HepG2 (cell line): ENCODE data around the gene PRR12. TPM values are rescaled to one million over a fixed set of nuclear protein-coding genes. Genes with fewer than 3 reads are reported as not detected.

Experiments used
- CCDC6 ChIP-seq: sonication (generic); formaldehyde crosslinking; IDR thresholded peaks from 2 replicates; pipeline ENCODE4 v1.8.1; 2022; ENCODE audit warnings: mild to moderate bottlenecking, missing genetic modification reagents, moderate library complexity
- EED ChIP-seq: sonication (generic); formaldehyde crosslinking; IDR thresholded peaks from 2 replicates; pipeline ENCODE4 v1.5.0; 2020; ENCODE audit warnings: mild to moderate bottlenecking, missing genetic modification reagents
- FOXM1 ChIP-seq: sonication (generic); formaldehyde crosslinking; IDR thresholded peaks from 2 replicates; pipeline ENCODE4 v1.5.0; 2020; ENCODE audit warnings: missing genetic modification reagents
- KAT2B ChIP-seq: fragments of 150-350 bp; IDR thresholded peaks from 2 replicates; pipeline ENCODE4 v1.6.1; 2014; ENCODE audit warnings: low read depth, low read length, borderline replicate concordance
- KLF9 ChIP-seq: IDR thresholded peaks from 2 replicates; pipeline ENCODE4 v1.6.1; 2016; ENCODE audit warnings: low read depth
- NFYB ChIP-seq: sonication (generic); formaldehyde crosslinking; IDR thresholded peaks from 2 replicates; pipeline ENCODE4 v1.4.0; 2020; ENCODE audit warnings: missing genetic modification reagents
- REPIN1 ChIP-seq: sonication (generic); formaldehyde crosslinking; IDR thresholded peaks from 2 replicates; pipeline ENCODE4 v1.8.0; 2022; ENCODE audit warnings: missing genetic modification reagents, low read depth, mild to moderate bottlenecking, borderline replicate concordance
- SP5 ChIP-seq: IDR thresholded peaks from 2 replicates; pipeline ENCODE4 v1.6.1; 2016; ENCODE audit warnings: low read depth, borderline replicate concordance
- TBX3 ChIP-seq: fragments of 450-650 bp; IDR thresholded peaks from 2 replicates; pipeline ENCODE4 v1.6.1; 2017; ENCODE audit warnings: antibody characterized with exemption, mild to moderate bottlenecking, inconsistent platforms, borderline replicate concordance
- XRCC5 ChIP-seq: fragments of 200-400 bp; formaldehyde crosslinking; optimal IDR thresholded peaks from 2 replicates; pipeline ENCODE3; 2017; ENCODE audit warnings: mild to moderate bottlenecking, low read length
- ZBTB42 ChIP-seq: sonication (generic); formaldehyde crosslinking; IDR thresholded peaks from 2 replicates; pipeline ENCODE4 v1.5.0; 2020; ENCODE audit warnings: mild to moderate bottlenecking, missing genetic modification reagents
- ZNF234 ChIP-seq: sonication (generic); formaldehyde crosslinking; conservative IDR thresholded peaks from 2 replicates; pipeline ENCODE4 v1.5.1; 2020; ENCODE audit warnings: mild to moderate bottlenecking, missing genetic modification reagents
- ZNF292 ChIP-seq: sonication (generic); formaldehyde crosslinking; IDR thresholded peaks from 2 replicates; pipeline ENCODE4 v1.8.1; 2022; ENCODE audit warnings: mild to moderate bottlenecking, low read depth, missing genetic modification reagents, borderline replicate concordance
- ZNF749 ChIP-seq: sonication (generic); formaldehyde crosslinking; IDR thresholded peaks from 2 replicates; pipeline ENCODE4 v1.8.0; 2022; ENCODE audit warnings: mild to moderate bottlenecking, missing genetic modification reagents, moderate library complexity, borderline replicate concordance
- polyA plus RNA-seq, 8 experiments: library from polyadenylated mRNA; depleted of rRNA in 3 of 8; stranded (reverse) in 7 of 8; unstranded in 1 of 8; fragments of >200 nt; fragmentation: Illumina TruSeq in 4 of 8; extraction: Trizol in 4 of 8; gene quantifications; 2 replicates each; pipeline versions ENCODE4 v1.2.1 to v1.2.3, GENCODE V29; 2011 to 2016; ENCODE audit warnings: low read depth in 4 of 8, missing spikeins in 1 of 8, mixed read lengths in 1 of 8; ENCODE audit not compliant: insufficient read depth in 1 of 8
- total RNA-seq, 5 experiments: library from RNA; depleted of rRNA; stranded (reverse); fragments of >200 nt; fragmentation: Illumina TruSeq; extraction: Trizol; gene quantifications; 2 replicates each; pipeline ENCODE4 v1.2.3, GENCODE V29; 2016; ENCODE audit warnings: low read depth in 1 of 5
- TF ChIP-seq, protein P1 (sequence below): sonication (generic); formaldehyde crosslinking; IDR thresholded peaks from 2 replicates; pipeline ENCODE4 v1.4.0; 2020; ENCODE audit warnings: missing genetic modification reagents
- TF ChIP-seq, protein P2 (sequence below), 2 experiments: sonication (generic) in 1 of 2; formaldehyde crosslinking in 1 of 2; IDR thresholded peaks; 2 replicates each; pipeline versions ENCODE4 v1.4.0 to v1.6.1; 2016 to 2020; ENCODE audit warnings: borderline replicate concordance in 1 of 2, low read depth in 1 of 2, mild to moderate bottlenecking in 1 of 2, missing genetic modification reagents in 1 of 2
- TF ChIP-seq, protein P3 (sequence below): sonication (generic); formaldehyde crosslinking; IDR thresholded peaks from 2 replicates; pipeline ENCODE4 v1.5.0; 2020; ENCODE audit warnings: missing genetic modification reagents, mild to moderate bottlenecking, borderline replicate concordance

The PRR12 gene
- total and polyA plus RNA-seq, 2 of the 13 experiments (the other 11 are each of a cell fraction or from before 2014, with no cell fraction given), result 0.62 to 1.5 TPM

DNA sequence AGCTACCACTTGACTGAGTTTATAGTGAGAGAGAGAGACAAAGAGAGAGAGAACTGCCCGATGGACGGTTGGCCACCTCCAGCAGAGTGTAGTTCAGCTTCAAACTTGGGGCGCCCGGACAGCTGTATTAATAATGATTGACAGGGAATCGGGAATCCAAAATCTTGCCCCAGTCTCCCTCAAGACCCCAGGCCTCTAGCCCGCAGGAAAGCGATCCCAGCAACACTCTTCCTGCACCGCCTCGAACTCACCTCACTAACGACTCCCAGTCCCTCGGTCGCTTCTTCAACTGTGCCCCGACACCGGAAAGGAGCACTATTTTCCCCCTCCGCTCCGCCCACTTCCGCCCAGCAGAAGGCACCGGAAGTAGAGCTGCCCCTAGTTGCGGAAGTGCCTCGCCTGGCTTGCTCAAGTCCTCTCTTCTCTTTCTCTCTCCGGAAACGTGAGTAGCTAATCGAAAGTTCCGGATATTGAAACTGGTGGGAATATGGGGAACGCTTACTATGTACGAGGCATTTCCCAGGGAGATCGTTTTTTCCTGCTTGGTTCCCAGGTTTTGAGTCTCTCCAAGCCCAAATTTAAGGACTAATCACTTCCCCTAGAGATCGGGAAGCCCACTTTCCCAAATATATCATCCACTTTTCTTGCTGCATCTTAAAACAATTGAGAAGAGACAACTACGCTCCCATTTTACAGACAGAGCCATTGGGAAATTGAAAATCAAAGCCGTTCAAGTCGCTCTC is 10.5 kb upstream of the PRR12 start, which contains the start of gene NOSIP (continued):
- TF ChIP-seq, protein P1, sequence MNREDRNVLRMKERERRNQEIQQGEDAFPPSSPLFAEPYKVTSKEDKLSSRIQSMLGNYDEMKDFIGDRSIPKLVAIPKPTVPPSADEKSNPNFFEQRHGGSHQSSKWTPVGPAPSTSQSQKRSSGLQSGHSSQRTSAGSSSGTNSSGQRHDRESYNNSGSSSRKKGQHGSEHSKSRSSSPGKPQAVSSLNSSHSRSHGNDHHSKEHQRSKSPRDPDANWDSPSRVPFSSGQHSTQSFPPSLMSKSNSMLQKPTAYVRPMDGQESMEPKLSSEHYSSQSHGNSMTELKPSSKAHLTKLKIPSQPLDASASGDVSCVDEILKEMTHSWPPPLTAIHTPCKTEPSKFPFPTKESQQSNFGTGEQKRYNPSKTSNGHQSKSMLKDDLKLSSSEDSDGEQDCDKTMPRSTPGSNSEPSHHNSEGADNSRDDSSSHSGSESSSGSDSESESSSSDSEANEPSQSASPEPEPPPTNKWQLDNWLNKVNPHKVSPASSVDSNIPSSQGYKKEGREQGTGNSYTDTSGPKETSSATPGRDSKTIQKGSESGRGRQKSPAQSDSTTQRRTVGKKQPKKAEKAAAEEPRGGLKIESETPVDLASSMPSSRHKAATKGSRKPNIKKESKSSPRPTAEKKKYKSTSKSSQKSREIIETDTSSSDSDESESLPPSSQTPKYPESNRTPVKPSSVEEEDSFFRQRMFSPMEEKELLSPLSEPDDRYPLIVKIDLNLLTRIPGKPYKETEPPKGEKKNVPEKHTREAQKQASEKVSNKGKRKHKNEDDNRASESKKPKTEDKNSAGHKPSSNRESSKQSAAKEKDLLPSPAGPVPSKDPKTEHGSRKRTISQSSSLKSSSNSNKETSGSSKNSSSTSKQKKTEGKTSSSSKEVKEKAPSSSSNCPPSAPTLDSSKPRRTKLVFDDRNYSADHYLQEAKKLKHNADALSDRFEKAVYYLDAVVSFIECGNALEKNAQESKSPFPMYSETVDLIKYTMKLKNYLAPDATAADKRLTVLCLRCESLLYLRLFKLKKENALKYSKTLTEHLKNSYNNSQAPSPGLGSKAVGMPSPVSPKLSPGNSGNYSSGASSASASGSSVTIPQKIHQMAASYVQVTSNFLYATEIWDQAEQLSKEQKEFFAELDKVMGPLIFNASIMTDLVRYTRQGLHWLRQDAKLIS (CRISPR knock-in tag), result 0 out of 2 replicates have a peak, but pooled peaks have one; percentile 59
- TF ChIP-seq NFYB (CRISPR knock-in tag) (no peak), EED (CRISPR knock-in tag) (no peak), ZNF292 (CRISPR knock-in tag) (no peak), ZNF749 (CRISPR knock-in tag) (no peak), ZBTB42 (CRISPR knock-in tag) (no peak), XRCC5 (peak; percentile 98), REPIN1 (CRISPR knock-in tag) (peak; percentile 69; the same call in 1 of the 2 replicates), SP5 (CRISPR knock-in tag) (peak; percentile 99), KLF9 (CRISPR knock-in tag) (peak; percentile 73; the same call in 1 of the 2 replicates), FOXM1 (no peak), KAT2B (no peak), ZNF234 (no peak), TBX3 (no peak), CCDC6 (CRISPR knock-in tag) (no peak)
- TF ChIP-seq, protein P2, sequence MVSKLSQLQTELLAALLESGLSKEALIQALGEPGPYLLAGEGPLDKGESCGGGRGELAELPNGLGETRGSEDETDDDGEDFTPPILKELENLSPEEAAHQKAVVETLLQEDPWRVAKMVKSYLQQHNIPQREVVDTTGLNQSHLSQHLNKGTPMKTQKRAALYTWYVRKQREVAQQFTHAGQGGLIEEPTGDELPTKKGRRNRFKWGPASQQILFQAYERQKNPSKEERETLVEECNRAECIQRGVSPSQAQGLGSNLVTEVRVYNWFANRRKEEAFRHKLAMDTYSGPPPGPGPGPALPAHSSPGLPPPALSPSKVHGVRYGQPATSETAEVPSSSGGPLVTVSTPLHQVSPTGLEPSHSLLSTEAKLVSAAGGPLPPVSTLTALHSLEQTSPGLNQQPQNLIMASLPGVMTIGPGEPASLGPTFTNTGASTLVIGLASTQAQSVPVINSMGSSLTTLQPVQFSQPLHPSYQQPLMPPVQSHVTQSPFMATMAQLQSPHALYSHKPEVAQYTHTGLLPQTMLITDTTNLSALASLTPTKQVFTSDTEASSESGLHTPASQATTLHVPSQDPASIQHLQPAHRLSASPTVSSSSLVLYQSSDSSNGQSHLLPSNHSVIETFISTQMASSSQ (IDR thresholded peaks at IDR 0.05; ENCODE audit: low read depth), result peak; percentile 66
- TF ChIP-seq, protein P2 (CRISPR knock-in tag; IDR thresholded peaks at IDR 0.05; ENCODE audit: borderline replicate concordance), result peak; percentile 20; the same call in 1 of the 2 replicates
- TF ChIP-seq, protein P3, sequence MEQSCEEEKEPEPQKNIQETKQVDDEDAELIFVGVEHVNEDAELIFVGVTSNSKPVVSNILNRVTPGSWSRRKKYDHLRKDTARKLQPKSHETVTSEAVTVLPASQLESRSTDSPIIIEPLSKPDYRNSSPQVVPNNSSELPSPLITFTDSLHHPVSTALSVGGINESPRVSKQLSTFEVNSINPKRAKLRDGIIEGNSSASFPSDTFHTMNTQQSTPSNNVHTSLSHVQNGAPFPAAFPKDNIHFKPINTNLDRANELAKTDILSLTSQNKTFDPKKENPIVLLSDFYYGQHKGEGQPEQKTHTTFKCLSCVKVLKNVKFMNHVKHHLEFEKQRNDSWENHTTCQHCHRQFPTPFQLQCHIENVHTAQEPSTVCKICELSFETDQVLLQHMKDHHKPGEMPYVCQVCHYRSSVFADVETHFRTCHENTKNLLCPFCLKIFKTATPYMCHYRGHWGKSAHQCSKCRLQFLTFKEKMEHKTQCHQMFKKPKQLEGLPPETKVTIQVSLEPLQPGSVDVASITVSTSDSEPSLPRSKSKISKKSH (CRISPR knock-in tag), result no peak
